Caco-2 (cell line): ENCODE measurements around the gene GFPT2. TPM values are rescaled to one million over a fixed set of nuclear protein-coding genes. Genes with fewer than 3 reads are reported as not detected.

Experiments used
- BruUV-seq: library from RNA; stranded (reverse); fragments of 400-500 nt; replicated peaks from 2 replicates; lab custom pipeline; 2021; lab: Mats Ljungman, UMichigan
- CTCF ChIA-PET: fragments of 300-600 bp; sonication (Branson Sonifier 250); formaldehyde crosslinking; loops from one replicate; lab custom pipeline; 2022; ENCODE audit warnings: antibody characterized with exemption; lab: Charles Lee
- POLR2A ChIA-PET: fragments of 300-600 bp; sonication (Branson Sonifier 250); formaldehyde crosslinking; loops from one replicate; lab custom pipeline; 2022; ENCODE audit warnings: antibody characterized with exemption; lab: Charles Lee
- DNase-seq, 2 experiments: peaks; one replicate each; pipeline versions ENCODE4 v3.0.0 to v3.0.0-alpha.2; 2020 to 2022
- H3K27me3 ChIP-seq: replicated peaks from 2 replicates; pipeline ENCODE4 v1.6.0; 2011; ENCODE audit warnings: low read length; ENCODE audit not compliant: control insufficient read depth, insufficient read depth
- H3K36me3 ChIP-seq: 2 replicates; pipeline ENCODE4 v1.5.1; 2011; ENCODE audit warnings: low read length; ENCODE audit not compliant: control insufficient read depth, insufficient read depth
- H3K4me1 ChIP-seq: fragments of 250-450 bp; sonication (Bioruptor Pico); 2 replicates; pipeline ENCODE4 v1.5.1; 2020; ENCODE audit warnings: mild to moderate bottlenecking
- H3K4me3 ChIP-seq: 2 replicates; pipeline ENCODE4 v1.5.1; 2011; ENCODE audit warnings: low read depth, mild to moderate bottlenecking, control low read depth, low read length
- H3K9me3 ChIP-seq: fragments of 250-450 bp; sonication (Bioruptor Pico); 2 replicates; pipeline ENCODE4 v1.5.1; 2020; ENCODE audit warnings: mild to moderate bottlenecking, moderate library complexity
- H3K27ac Mint-ChIP-seq: one replicate; pipeline ENCODE4 v1.8.0; 2022; ENCODE audit warnings: mixed read lengths; ENCODE audit not compliant: unreplicated experiment
- H3K27me3 Mint-ChIP-seq: one replicate; pipeline ENCODE4 v1.8.0; 2022; ENCODE audit warnings: mixed read lengths; ENCODE audit not compliant: insufficient read depth, unreplicated experiment
- H3K36me3 Mint-ChIP-seq: one replicate; pipeline ENCODE4 v1.8.0; 2022; ENCODE audit warnings: mild to moderate bottlenecking, mixed read lengths; ENCODE audit not compliant: insufficient read depth, unreplicated experiment
- H3K4me1 Mint-ChIP-seq: one replicate; pipeline ENCODE4 v1.8.0; 2022; ENCODE audit warnings: low read depth, mixed read lengths; ENCODE audit not compliant: unreplicated experiment
- H3K4me3 Mint-ChIP-seq: one replicate; pipeline ENCODE4 v1.8.0; 2022; ENCODE audit warnings: mild to moderate bottlenecking, moderate library complexity, mixed read lengths; ENCODE audit not compliant: unreplicated experiment
- H3K9me3 Mint-ChIP-seq: one replicate; pipeline ENCODE4 v1.8.0; 2022; ENCODE audit warnings: mixed read lengths; ENCODE audit not compliant: unreplicated experiment
- CTCF ChIP-seq, 2 experiments: fragments of 200-600 bp in 1 of 2; IDR thresholded peaks; 1 replicate in 1 of 2; 2 replicates in 1 of 2; pipeline versions ENCODE4 v1.5.1 to v1.8.0; 2011 to 2022; ENCODE audit warnings: antibody characterized with exemption in 1 of 2, control low read depth in 1 of 2, inconsistent platforms in 1 of 2, low read depth in 1 of 2, low read length in 1 of 2, mild to moderate bottlenecking in 1 of 2, moderate library complexity in 1 of 2; ENCODE audit not compliant: insufficient read depth in 1 of 2, severe bottlenecking in 1 of 2, unreplicated experiment in 1 of 2
- intact Hi-C: fragments of 100-400 bp; cut with micrococcal nuclease; formaldehyde crosslinking; loops from one replicate; pipeline ENCODE4 v1.10.0; 2022; ENCODE audit not compliant: unreplicated experiment
- total RNA-seq: library from RNA; stranded (reverse); gene quantifications from 2 replicates; pipeline ENCODE4 v1.2.3, GENCODE V29; 2022

Gene GFPT2
- total RNA-seq, 1 experiment from 2014 or later, result 1.6 TPM

DNA sequence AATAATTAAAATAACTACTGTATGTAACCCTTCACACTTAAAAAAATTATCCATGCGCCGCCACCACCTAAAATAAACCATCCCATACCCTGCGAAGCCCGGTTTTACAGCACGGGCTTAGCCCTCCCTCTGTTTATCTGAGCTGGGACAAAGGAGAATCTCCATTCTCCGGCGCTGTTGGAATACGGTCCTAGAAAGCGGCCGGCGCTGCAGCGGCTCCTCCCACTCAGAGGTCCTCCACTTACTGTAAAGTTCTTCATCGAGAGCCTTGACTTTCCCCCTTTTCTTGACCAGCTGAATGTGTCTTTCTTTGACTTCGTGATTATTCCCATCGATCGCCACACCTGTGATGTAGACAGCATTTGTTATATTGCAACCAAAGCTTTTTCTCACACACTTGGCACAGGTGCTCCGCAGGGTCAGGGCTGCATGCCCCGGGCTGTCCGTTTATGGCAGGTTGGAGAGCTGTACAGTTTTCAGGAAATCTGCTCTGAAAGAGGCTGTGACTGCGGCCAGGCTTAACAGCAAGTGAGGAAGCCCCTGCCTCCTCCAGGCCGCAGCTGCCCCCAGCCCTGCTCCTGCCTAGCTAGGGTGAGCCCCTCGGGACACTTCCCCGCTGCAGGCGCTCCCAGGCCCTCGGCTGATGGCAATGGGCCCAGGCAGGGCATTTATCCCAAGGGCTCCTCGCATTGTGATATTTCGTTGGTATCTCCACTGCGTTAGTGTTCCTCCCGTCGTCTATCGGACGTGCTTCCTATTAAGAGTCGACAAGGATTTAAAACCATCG, 16.7 kb downstream of the GFPT2 start:
- no peaks in the 10 kb centered on the region for H3K36me3 ChIP-seq
- Mint-ChIP-seq H3K9me3 (no peaks in the 10 kb centered on the region), H3K27me3 (no peaks in the 10 kb centered on the region), H3K36me3 (no peaks in the 10 kb centered on the region), H3K4me3 (no peak overlapping the region), H3K4me1 (no peaks in the 10 kb centered on the region), H3K27ac (no peak overlapping the region)
- BruUV-seq, result no TSS peak
- H3K27me3 ChIP-seq, result no peaks in the 10 kb centered on the region
- ChIA-PET CTCF (no interaction called here), POLR2A (no interaction called here)
- H3K4me1 ChIP-seq, result no peaks in the 10 kb centered on the region
- no peak for DNase-seq
- H3K4me3 ChIP-seq, result no peak overlapping the region
- intact Hi-C loops, result no loop called here
- H3K9me3 ChIP-seq, result no peaks in the 10 kb centered on the region
- TF ChIP-seq CTCF (IDR thresholded peaks at IDR 0.05; ENCODE audit: insufficient read depth in 1 of 2, low read depth in 1 of 2, low read length in 1 of 2, severe bottlenecking in 1 of 2, unreplicated experiment in 1 of 2), result no peak

DNA sequence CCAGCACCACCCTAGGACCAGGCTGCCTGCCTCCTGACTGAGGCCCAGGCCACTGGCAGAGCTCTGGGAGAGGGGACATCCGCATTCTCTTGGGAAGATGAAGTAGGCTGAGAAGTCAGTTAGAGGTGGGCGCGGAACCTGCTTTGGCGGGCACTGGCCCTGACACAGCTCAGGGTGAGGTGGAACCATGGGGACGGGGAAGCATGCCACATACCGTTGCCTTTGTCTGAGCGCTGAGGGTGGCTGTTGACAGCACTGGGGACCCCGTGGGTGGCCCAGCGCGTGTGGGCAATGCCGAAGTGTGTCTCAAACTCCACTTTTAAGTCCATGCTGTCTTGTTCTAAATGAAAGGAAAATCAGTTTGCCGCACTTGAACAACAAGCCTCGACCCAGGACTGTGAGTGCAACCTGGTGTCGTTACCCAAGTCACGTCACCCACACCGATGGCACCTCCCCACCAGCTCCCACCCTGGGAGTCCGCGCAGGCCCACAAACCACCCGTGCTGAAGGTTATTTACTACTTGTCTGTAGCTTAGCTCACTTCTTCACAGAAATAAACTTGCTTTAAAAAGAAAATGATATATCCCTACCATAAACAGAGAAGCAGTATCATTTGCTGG, 17.4 kb downstream of the GFPT2 start:
- no TSS peak for BruUV-seq
- Mint-ChIP-seq H3K27me3 (no peaks in the 10 kb centered on the region), H3K4me3 (no peak overlapping the region), H3K4me1 (no peaks in the 10 kb centered on the region), H3K27ac (no peak overlapping the region), H3K9me3 (no peaks in the 10 kb centered on the region), H3K36me3 (no peaks in the 10 kb centered on the region)
- no peak for TF ChIP-seq CTCF (IDR thresholded peaks at IDR 0.05; ENCODE audit: insufficient read depth in 1 of 2, low read depth in 1 of 2, low read length in 1 of 2, severe bottlenecking in 1 of 2, unreplicated experiment in 1 of 2)
- no peak for DNase-seq
- H3K4me3 ChIP-seq, result no peak overlapping the region
- intact Hi-C loops, result no loop called here
- H3K27me3 ChIP-seq, result no peaks in the 10 kb centered on the region
- ChIA-PET POLR2A (no interaction called here), CTCF (no interaction called here)
- H3K9me3 ChIP-seq, result no peaks in the 10 kb centered on the region
- H3K4me1 ChIP-seq, result no peaks in the 10 kb centered on the region
- no peaks in the 10 kb centered on the region for H3K36me3 ChIP-seq

GRCh38 chr5:180334751-180335613, 18.2 kb downstream of the GFPT2 start:
- Histone ChIP-seq H3K27me3 (no peaks in the 10 kb centered on the region), H3K4me1 (no peaks in the 10 kb centered on the region), H3K9me3 (no peaks in the 10 kb centered on the region), H3K36me3 (no peaks in the 10 kb centered on the region), H3K4me3 (no peak overlapping the region)
- no TSS peak for BruUV-seq
- Mint-ChIP-seq H3K36me3 (no peaks in the 10 kb centered on the region), H3K27me3 (no peaks in the 10 kb centered on the region), H3K27ac (no peak overlapping the region), H3K4me1 (no peaks in the 10 kb centered on the region), H3K9me3 (no peaks in the 10 kb centered on the region), H3K4me3 (no peak overlapping the region)
- no peak for DNase-seq
- intact Hi-C loops, result no loop called here
- ChIA-PET POLR2A (no interaction called here), CTCF (no interaction called here)
- no peak for TF ChIP-seq CTCF (IDR thresholded peaks at IDR 0.05; ENCODE audit: insufficient read depth in 1 of 2, low read depth in 1 of 2, low read length in 1 of 2, severe bottlenecking in 1 of 2, unreplicated experiment in 1 of 2)
